ENCODE results near the gene COL18A1. TPM values are rescaled to one million over a fixed set of nuclear protein-coding genes. Genes with fewer than 3 reads are reported as not detected.

Gene COL18A1
- total RNA-seq, 1 donor from 2014 or later, result 61.1 TPM

- no peak for TF ChIP-seq CTCF (IDR thresholded peaks at IDR 0.05; ENCODE audit: unreplicated experiment)
- Mint-ChIP-seq H3K4me3 (ENCODE audit: unreplicated experiment) (no peak overlapping the region), H3K27ac (ENCODE audit: unreplicated experiment) (no peak overlapping the region), H3K36me3 (ENCODE audit: low read depth, unreplicated experiment) (no peaks in the 10 kb centered on the region), H3K4me1 (ENCODE audit: unreplicated experiment) (peaks cover 16% of the 10 kb centered on the region), H3K27me3 (ENCODE audit: unreplicated experiment) (peaks cover 7% of the 10 kb centered on the region), H3K9me3 (ENCODE audit: unreplicated experiment) (no peaks in the 10 kb centered on the region)
- DNase-seq (ENCODE audit: low spot score), result no peak
These were observed 6.8 kb downstream of the COL18A1 start for GRCh38 chr21:45411810-45412206.

GRCh38 chr21:45412491-45412890 lies 7.5 kb downstream of the COL18A1 start:
- H3K4me3 Mint-ChIP-seq (ENCODE audit: unreplicated experiment), result no peak overlapping the region
- H3K9me3 Mint-ChIP-seq (ENCODE audit: unreplicated experiment), result no peaks in the 10 kb centered on the region
- no peak for TF ChIP-seq CTCF (IDR thresholded peaks at IDR 0.05; ENCODE audit: unreplicated experiment)
- H3K36me3 Mint-ChIP-seq (ENCODE audit: low read depth, unreplicated experiment), result no peaks in the 10 kb centered on the region
- no peak for DNase-seq (ENCODE audit: low spot score)
- H3K27ac Mint-ChIP-seq (ENCODE audit: unreplicated experiment), result no peak overlapping the region
- H3K27me3 Mint-ChIP-seq (ENCODE audit: unreplicated experiment), result peaks cover 8% of the 10 kb centered on the region
- peaks cover 12% of the 10 kb centered on the region for H3K4me1 Mint-ChIP-seq (ENCODE audit: unreplicated experiment)

GRCh38 chr21:45412909-45413611 lies 8.1 kb downstream of the COL18A1 start:
- Mint-ChIP-seq H3K27me3 (ENCODE audit: unreplicated experiment) (peaks cover 8% of the 10 kb centered on the region), H3K27ac (ENCODE audit: unreplicated experiment) (no peak overlapping the region), H3K4me3 (ENCODE audit: unreplicated experiment) (no peak overlapping the region), H3K36me3 (ENCODE audit: low read depth, unreplicated experiment) (no peaks in the 10 kb centered on the region), H3K4me1 (ENCODE audit: unreplicated experiment) (peaks cover 10% of the 10 kb centered on the region), H3K9me3 (ENCODE audit: unreplicated experiment) (no peaks in the 10 kb centered on the region)
- no peak for DNase-seq (ENCODE audit: low spot score)
- TF ChIP-seq CTCF (IDR thresholded peaks at IDR 0.05; ENCODE audit: unreplicated experiment), result no peak

- no peak for DNase-seq (ENCODE audit: low spot score)
- peaks cover under 1% of the 10 kb centered on the region for H3K36me3 Mint-ChIP-seq (ENCODE audit: low read depth, unreplicated experiment)
- H3K27ac Mint-ChIP-seq (ENCODE audit: unreplicated experiment), result no peak overlapping the region
- H3K9me3 Mint-ChIP-seq (ENCODE audit: unreplicated experiment), result no peaks in the 10 kb centered on the region
- TF ChIP-seq CTCF (IDR thresholded peaks at IDR 0.05; ENCODE audit: unreplicated experiment), result no peak
- H3K27me3 Mint-ChIP-seq (ENCODE audit: unreplicated experiment), result peaks cover 8% of the 10 kb centered on the region
- no peak overlapping the region for H3K4me3 Mint-ChIP-seq (ENCODE audit: unreplicated experiment)
- peaks cover 11% of the 10 kb centered on the region for H3K4me1 Mint-ChIP-seq (ENCODE audit: unreplicated experiment)
These were observed 9.0 kb downstream of the COL18A1 start for GRCh38 chr21:45413922-45414321.

- TF ChIP-seq CTCF (IDR thresholded peaks at IDR 0.05; ENCODE audit: unreplicated experiment), result no peak
- Mint-ChIP-seq H3K27me3 (ENCODE audit: unreplicated experiment) (peaks cover 8% of the 10 kb centered on the region), H3K36me3 (ENCODE audit: low read depth, unreplicated experiment) (peaks cover 4% of the 10 kb centered on the region), H3K4me1 (ENCODE audit: unreplicated experiment) (peaks cover 14% of the 10 kb centered on the region), H3K4me3 (ENCODE audit: unreplicated experiment) (no peak overlapping the region), H3K9me3 (ENCODE audit: unreplicated experiment) (no peaks in the 10 kb centered on the region), H3K27ac (ENCODE audit: unreplicated experiment) (no peak overlapping the region)
- DNase-seq (ENCODE audit: low spot score), result no peak
These were observed 9.6 kb downstream of the COL18A1 start for GRCh38 chr21:45414396-45415187.

Measured in endothelial cell (in vitro differentiated cells).